SK-N-SH treated with all-trans-retinoic acid at 6 μM for 48 hours (cell line): ENCODE data around the gene CBY1.
"Not testable (repeated sequence)": the region's sequence is repeated elsewhere in the genome, so short reads cannot be mapped to it uniquely, and the experiment has no call there.

ENCODE experiments used
- ATAC-seq: fragments of 200-7000 bp; cut with Tn5 transposase; 3 replicates; pipeline ENCODE4 v1.9.1; 2020; ENCODE audit warnings: mild to moderate bottlenecking, moderate library complexity
- BACH2 ChIP-seq: fragments of 250-450 bp; sonication (Bioruptor Pico); IDR thresholded peaks from 2 replicates; pipeline ENCODE4 v1.9.0; 2021; ENCODE audit warnings: mild to moderate bottlenecking, borderline replicate concordance
- ESRRG ChIP-seq: fragments of 250-450 bp; sonication (Bioruptor Pico); IDR thresholded peaks from 2 replicates; pipeline ENCODE4 v1.6.1; 2021; ENCODE audit warnings: mild to moderate bottlenecking
- GLIS3 ChIP-seq: fragments of 250-450 bp; sonication (Bioruptor Pico); IDR thresholded peaks from 2 replicates; pipeline ENCODE4 v1.5.0; 2020; ENCODE audit warnings: mild to moderate bottlenecking, moderate library complexity
- ISL1 ChIP-seq: fragments of 250-450 bp; sonication (Bioruptor Pico); IDR thresholded peaks from 2 replicates; pipeline ENCODE4 v2.1.2; 2022; ENCODE audit warnings: mild to moderate bottlenecking, moderate library complexity
- OSR1 ChIP-seq: fragments of 250-450 bp; sonication (Bioruptor Pico); IDR thresholded peaks from 2 replicates; pipeline ENCODE4 v1.8.0; 2022; ENCODE audit warnings: moderate library complexity, mild to moderate bottlenecking, inconsistent platforms
- PPARA ChIP-seq: fragments of 250-450 bp; sonication (Bioruptor Pico); IDR thresholded peaks from 2 replicates; pipeline ENCODE4 v1.5.0; 2020; ENCODE audit warnings: mild to moderate bottlenecking, borderline replicate concordance
- RARB ChIP-seq: fragments of 250-450 bp; sonication (Bioruptor Pico); IDR thresholded peaks from 2 replicates; pipeline ENCODE4 v1.8.0; 2021; ENCODE audit warnings: mild to moderate bottlenecking, moderate library complexity
- SNAI2 ChIP-seq: fragments of 250-450 bp; sonication (Bioruptor Pico); IDR thresholded peaks from 2 replicates; pipeline ENCODE4 v1.5.0; 2020; ENCODE audit warnings: mild to moderate bottlenecking, moderate library complexity
- TCF4 ChIP-seq: fragments of 250-450 bp; sonication (Bioruptor Pico); IDR thresholded peaks from 2 replicates; pipeline ENCODE4 v1.8.0; 2021; ENCODE audit warnings: mild to moderate bottlenecking, moderate library complexity, borderline replicate concordance
- TOX ChIP-seq: fragments of 250-450 bp; sonication (Bioruptor Pico); IDR thresholded peaks from 2 replicates; pipeline ENCODE4 v1.8.0; 2021; ENCODE audit warnings: mild to moderate bottlenecking, moderate library complexity, borderline replicate concordance
- ZNF565 ChIP-seq: fragments of 450-650 bp; formaldehyde crosslinking; conservative IDR thresholded peaks from 2 replicates; pipeline ENCODE4 v1.5.0; 2020; ENCODE audit warnings: low read depth, mild to moderate bottlenecking, moderate library complexity
- ZNF8 ChIP-seq: fragments of 450-650 bp; formaldehyde crosslinking; IDR thresholded peaks from 2 replicates; pipeline ENCODE4 v1.5.0; 2020; ENCODE audit warnings: mild to moderate bottlenecking, moderate library complexity
- TF ChIP-seq, protein P1 (sequence below): fragments of 250-450 bp; sonication (Bioruptor Pico); IDR thresholded peaks from 2 replicates; pipeline ENCODE4 v1.5.1; 2021; ENCODE audit warnings: mild to moderate bottlenecking, moderate library complexity
- TF ChIP-seq, protein P2 (sequence below): fragments of 250-450 bp; sonication (Bioruptor Pico); IDR thresholded peaks from 2 replicates; pipeline ENCODE4 v1.5.0; 2020; ENCODE audit warnings: mild to moderate bottlenecking, moderate library complexity
- TF ChIP-seq, protein P3 (sequence below): fragments of 250-450 bp; sonication (Bioruptor Pico); IDR thresholded peaks from 2 replicates; pipeline ENCODE4 v1.5.1; 2020; ENCODE audit warnings: low read depth, mild to moderate bottlenecking, moderate library complexity

The CBY1 gene

DNA sequence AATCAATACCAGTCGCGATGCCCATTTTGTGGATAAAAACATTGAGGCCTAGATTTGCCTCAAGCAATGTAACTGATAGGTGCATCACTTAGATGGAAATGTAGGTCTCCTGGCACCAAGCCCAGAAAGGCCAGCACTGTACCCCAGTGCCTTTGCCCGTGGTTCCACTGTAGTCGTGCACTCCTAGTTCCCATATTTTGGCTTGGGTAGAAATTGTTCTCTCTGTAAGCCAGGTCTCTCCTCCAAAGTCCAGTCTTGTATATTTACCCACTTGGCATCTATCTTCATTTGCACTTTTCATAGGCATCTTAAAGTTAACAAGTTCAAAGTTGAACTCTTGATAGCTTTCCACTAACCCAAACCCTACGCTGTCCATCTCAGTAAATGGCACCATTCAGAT lies 44.9 kb upstream of the CBY1 start:
- no peak for ATAC-seq
- TF ChIP-seq PPARA (CRISPR knock-in tag) (no peak), SNAI2 (CRISPR knock-in tag) (no peak), ISL1 (CRISPR knock-in tag) (no peak), RARB (no peak), TOX (CRISPR knock-in tag) (no peak), ESRRG (CRISPR knock-in tag) (no peak), ZNF8 (no peak)
- TF ChIP-seq, protein P1, sequence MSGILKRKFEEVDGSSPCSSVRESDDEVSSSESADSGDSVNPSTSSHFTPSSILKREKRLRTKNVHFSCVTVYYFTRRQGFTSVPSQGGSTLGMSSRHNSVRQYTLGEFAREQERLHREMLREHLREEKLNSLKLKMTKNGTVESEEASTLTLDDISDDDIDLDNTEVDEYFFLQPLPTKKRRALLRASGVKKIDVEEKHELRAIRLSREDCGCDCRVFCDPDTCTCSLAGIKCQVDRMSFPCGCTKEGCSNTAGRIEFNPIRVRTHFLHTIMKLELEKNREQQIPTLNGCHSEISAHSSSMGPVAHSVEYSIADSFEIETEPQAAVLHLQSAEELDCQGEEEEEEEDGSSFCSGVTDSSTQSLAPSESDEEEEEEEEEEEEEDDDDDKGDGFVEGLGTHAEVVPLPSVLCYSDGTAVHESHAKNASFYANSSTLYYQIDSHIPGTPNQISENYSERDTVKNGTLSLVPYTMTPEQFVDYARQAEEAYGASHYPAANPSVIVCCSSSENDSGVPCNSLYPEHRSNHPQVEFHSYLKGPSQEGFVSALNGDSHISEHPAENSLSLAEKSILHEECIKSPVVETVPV: no peak
- TF ChIP-seq, protein P2, sequence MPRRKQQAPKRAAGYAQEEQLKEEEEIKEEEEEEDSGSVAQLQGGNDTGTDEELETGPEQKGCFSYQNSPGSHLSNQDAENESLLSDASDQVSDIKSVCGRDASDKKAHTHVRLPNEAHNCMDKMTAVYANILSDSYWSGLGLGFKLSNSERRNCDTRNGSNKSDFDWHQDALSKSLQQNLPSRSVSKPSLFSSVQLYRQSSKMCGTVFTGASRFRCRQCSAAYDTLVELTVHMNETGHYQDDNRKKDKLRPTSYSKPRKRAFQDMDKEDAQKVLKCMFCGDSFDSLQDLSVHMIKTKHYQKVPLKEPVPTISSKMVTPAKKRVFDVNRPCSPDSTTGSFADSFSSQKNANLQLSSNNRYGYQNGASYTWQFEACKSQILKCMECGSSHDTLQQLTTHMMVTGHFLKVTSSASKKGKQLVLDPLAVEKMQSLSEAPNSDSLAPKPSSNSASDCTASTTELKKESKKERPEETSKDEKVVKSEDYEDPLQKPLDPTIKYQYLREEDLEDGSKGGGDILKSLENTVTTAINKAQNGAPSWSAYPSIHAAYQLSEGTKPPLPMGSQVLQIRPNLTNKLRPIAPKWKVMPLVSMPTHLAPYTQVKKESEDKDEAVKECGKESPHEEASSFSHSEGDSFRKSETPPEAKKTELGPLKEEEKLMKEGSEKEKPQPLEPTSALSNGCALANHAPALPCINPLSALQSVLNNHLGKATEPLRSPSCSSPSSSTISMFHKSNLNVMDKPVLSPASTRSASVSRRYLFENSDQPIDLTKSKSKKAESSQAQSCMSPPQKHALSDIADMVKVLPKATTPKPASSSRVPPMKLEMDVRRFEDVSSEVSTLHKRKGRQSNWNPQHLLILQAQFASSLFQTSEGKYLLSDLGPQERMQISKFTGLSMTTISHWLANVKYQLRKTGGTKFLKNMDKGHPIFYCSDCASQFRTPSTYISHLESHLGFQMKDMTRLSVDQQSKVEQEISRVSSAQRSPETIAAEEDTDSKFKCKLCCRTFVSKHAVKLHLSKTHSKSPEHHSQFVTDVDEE (CRISPR knock-in tag): no peak

DNA sequence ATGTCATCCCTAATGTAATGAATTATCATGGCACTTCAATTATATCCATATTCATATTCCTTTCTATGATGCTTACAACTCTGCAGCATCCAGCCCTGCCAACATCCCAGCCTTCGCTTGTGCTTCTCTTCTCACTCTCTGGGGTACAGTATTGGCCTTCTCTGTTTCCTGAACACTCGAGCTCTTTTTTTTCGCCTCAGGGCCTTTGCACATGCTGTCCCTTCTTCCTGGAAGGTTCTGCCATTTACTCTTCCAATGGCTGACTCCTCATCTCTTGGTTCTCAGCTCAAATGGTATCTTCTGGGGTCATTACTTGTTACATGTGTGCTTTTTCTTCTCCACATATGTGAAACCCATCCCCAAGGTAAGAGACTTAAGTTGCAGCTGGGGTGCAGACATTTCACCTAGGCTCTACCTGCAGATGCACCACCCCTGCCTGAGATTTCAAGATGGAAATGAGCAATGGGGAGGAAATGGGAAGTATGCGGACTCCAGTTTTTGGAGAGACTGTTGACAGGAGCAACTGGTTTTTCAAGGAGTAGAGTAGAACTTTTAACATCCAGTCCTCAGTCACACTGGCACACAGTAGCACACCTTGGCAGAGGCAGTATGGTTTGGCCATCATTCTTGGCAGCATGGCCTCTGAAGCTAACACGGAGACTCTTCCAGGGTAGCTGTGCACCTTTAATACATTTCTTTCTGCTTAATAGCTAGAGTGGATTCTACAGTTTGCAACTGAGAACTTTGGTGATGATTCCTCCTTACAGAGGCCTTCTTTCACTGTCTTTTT lies 44.0 kb upstream of the CBY1 start:
- TF ChIP-seq, protein P1: no peak
- TF ChIP-seq GLIS3 (no peak), BACH2 (no peak), PPARA (CRISPR knock-in tag) (no peak)
- no peak for ATAC-seq

DNA sequence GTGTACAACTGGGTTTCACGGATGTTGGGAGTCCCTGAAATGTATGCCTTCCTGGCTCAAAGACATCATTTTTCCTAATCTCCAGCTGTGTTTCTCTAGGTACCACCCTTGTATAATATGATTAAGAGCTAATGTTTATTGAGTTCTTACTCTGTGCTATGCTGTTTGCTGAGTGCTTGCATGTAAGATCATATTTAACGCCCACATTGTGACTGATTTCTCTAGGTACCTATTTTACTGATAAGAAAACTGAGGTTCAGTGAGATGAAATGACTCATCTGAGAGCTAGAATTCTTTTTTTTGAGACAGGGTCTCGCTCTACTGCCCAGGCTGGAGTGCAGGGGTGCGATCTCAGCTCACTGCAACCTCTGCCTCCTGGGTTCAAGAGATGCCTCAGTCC lies 42.9 kb upstream of the CBY1 start:
- ATAC-seq: no peak
- TF ChIP-seq TCF4 (CRISPR knock-in tag) (no peak), RARB (no peak)
- TF ChIP-seq, protein P1: no peak

DNA sequence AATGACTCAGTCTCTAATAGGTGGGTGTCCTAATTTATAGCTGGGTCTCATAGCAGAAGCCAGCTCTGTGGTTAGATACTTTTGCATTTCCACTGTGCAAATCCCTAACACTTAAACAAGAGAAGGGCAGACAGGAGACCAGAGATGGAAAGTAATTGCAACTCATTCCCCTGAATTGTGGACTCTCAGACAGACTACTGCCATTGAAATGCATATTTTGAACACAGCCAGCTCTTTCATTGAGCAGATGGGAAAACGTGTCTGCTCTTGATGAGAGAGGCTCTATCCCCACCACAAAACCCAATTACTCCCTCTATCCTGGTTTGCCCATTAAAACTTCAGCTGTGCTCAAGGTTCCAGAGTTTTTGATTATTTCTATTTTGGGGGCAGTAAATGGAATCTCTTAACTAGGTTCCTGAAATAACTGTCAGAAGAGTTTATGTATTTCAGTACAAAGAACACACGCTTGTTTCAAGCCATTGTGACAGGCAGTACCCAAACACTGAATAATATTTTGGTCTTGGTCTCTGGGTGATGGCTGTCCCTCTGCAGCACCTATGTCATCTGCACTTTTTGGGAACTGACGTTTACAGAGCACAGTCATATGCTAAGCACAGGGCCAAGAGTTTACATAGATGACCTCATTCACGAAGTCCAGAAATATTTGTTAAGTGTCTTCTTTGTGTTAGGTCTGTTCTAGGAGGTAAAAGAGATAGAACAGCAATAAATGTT lies 41.9 kb upstream of the CBY1 start:
- no peak for TF ChIP-seq ISL1 (CRISPR knock-in tag)
- no peak for TF ChIP-seq OSR1 (CRISPR knock-in tag)
- TF ChIP-seq ZNF565 (CRISPR knock-in tag): no peak
- TF ChIP-seq SNAI2 (CRISPR knock-in tag): no peak
- TF ChIP-seq, protein P3, sequence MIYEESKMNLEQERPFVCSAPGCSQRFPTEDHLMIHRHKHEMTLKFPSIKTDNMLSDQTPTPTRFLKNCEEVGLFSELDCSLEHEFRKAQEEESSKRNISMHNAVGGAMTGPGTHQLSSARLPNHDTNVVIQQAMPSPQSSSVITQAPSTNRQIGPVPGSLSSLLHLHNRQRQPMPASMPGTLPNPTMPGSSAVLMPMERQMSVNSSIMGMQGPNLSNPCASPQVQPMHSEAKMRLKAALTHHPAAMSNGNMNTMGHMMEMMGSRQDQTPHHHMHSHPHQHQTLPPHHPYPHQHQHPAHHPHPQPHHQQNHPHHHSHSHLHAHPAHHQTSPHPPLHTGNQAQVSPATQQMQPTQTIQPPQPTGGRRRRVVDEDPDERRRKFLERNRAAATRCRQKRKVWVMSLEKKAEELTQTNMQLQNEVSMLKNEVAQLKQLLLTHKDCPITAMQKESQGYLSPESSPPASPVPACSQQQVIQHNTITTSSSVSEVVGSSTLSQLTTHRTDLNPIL (CRISPR knock-in tag): no peak
- ATAC-seq: no peak

DNA sequence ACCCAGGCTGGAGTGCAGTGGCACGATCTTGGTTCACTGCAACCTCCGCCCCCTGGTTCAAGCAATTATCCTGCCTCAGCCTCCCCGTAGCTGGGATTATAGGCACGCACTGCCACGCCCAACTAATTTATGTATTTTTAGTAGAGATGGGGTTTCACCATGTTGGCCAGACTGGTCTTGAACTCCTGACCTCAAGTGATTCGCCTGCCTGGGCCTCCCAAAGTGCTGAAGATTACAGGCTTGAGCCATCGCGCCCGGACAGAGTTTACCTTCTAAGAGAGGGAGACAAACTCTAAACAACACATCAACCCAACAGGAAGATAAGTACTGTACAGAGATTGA lies 41.4 kb upstream of the CBY1 start:
- ATAC-seq: not testable (repeated sequence)
